H9 (cell line): ENCODE measurements around the gene PDGFB. TPM values are rescaled to one million over a fixed set of nuclear protein-coding genes. Genes with fewer than 3 reads are reported as not detected.
A peak's percentile ranks its signal among the peaks of the same experiment; 100 is the strongest.

ENCODE experiments used
- DNase-seq: peaks from one replicate; pipeline ENCODE4 v3.0.0-alpha.2; 2017
- H2AFZ ChIP-seq: one replicate; pipeline ENCODE4 v1.6.1; 2013; ENCODE audit warnings: mild to moderate bottlenecking, low read length, control low read depth, moderate library complexity
- H2AK5ac ChIP-seq: 2 replicates; pipeline ENCODE4 v1.6.1; 2013; ENCODE audit warnings: low read length, control low read depth, mixed read lengths; ENCODE audit not compliant: insufficient read length
- H2BK120ac ChIP-seq: one replicate; pipeline ENCODE4 v1.6.1; 2013; ENCODE audit warnings: low read depth, mild to moderate bottlenecking, low read length, control low read depth, inconsistent platforms; ENCODE audit not compliant: poor library complexity, severe bottlenecking
- H2BK12ac ChIP-seq: 2 replicates; pipeline ENCODE4 v1.6.1; 2013; ENCODE audit warnings: low read length, control low read depth, mixed read lengths, low read depth; ENCODE audit not compliant: insufficient read length
- H2BK15ac ChIP-seq: 2 replicates; pipeline ENCODE4 v1.6.1; 2013; ENCODE audit warnings: low read depth, low read length, control low read depth
- H2BK20ac ChIP-seq: one replicate; pipeline ENCODE4 v1.6.1; 2013; ENCODE audit warnings: low read depth, mild to moderate bottlenecking, low read length, control low read depth, inconsistent platforms; ENCODE audit not compliant: poor library complexity, severe bottlenecking
- H2BK5ac ChIP-seq: 2 replicates; pipeline ENCODE4 v1.6.1; 2013; ENCODE audit warnings: low read length, control low read depth, mixed read lengths; ENCODE audit not compliant: insufficient read length
- H3K14ac ChIP-seq: 2 replicates; pipeline ENCODE4 v1.6.1; 2013; ENCODE audit warnings: low read length, control low read depth; ENCODE audit not compliant: insufficient read depth
- H3K18ac ChIP-seq: 2 replicates; pipeline ENCODE4 v1.6.1; 2013; ENCODE audit warnings: low read depth, mild to moderate bottlenecking, mixed read lengths, low read length, control low read depth; ENCODE audit not compliant: insufficient read length
- H3K23ac ChIP-seq: 2 replicates; pipeline ENCODE4 v1.6.1; 2013; ENCODE audit warnings: low read length, control low read depth, mixed read lengths, low read depth; ENCODE audit not compliant: insufficient read length
- H3K23me2 ChIP-seq: 2 replicates; pipeline ENCODE4 v1.6.1; 2013; ENCODE audit warnings: low read depth, mild to moderate bottlenecking, mixed read lengths, low read length, control low read depth; ENCODE audit not compliant: insufficient read length, poor library complexity, severe bottlenecking
- H3K27ac ChIP-seq: 2 replicates; pipeline ENCODE4 v1.5.1; 2013; ENCODE audit warnings: low read length, control low read depth, mixed read lengths, low read depth; ENCODE audit not compliant: insufficient read length
- H3K27me3 ChIP-seq: 2 replicates; pipeline ENCODE4 v1.6.1; 2013; ENCODE audit warnings: low read length, control low read depth, inconsistent platforms; ENCODE audit not compliant: insufficient read depth
- H3K4ac ChIP-seq: 2 replicates; pipeline ENCODE4 v1.6.1; 2013; ENCODE audit warnings: low read depth, mild to moderate bottlenecking, control low read depth, inconsistent platforms, low read length, moderate library complexity
- H3K4me1 ChIP-seq: 2 replicates; pipeline ENCODE4 v1.6.1; 2013; ENCODE audit warnings: low read length, control low read depth, inconsistent platforms; ENCODE audit not compliant: insufficient read depth
- H3K4me2 ChIP-seq: 2 replicates; pipeline ENCODE4 v1.6.1; 2013; ENCODE audit warnings: low read length, control low read depth, mixed read lengths; ENCODE audit not compliant: insufficient read length, insufficient read depth
- H3K56ac ChIP-seq: 2 replicates; pipeline ENCODE4 v1.6.1; 2013; ENCODE audit warnings: low read depth, mild to moderate bottlenecking, mixed read lengths, low read length, control low read depth; ENCODE audit not compliant: insufficient read length
- H3K79me1 ChIP-seq: 2 replicates; pipeline ENCODE4 v1.6.1; 2013; ENCODE audit warnings: low read depth, mild to moderate bottlenecking, moderate library complexity, low read length, control low read depth, inconsistent platforms; ENCODE audit not compliant: insufficient read depth, poor library complexity, severe bottlenecking
- H3K79me2 ChIP-seq: 2 replicates; pipeline ENCODE4 v1.6.1; 2013; ENCODE audit warnings: low read length, control low read depth, inconsistent platforms; ENCODE audit not compliant: insufficient read depth
- H3K9ac ChIP-seq: 2 replicates; pipeline ENCODE4 v1.6.1; 2013; ENCODE audit warnings: low read length, control low read depth, mixed read lengths; ENCODE audit not compliant: insufficient read length; ENCODE audit errors: extremely low read depth
- H3K9me3 ChIP-seq: one replicate; pipeline ENCODE4 v1.6.1; 2013; ENCODE audit warnings: low read depth, low read length, inconsistent platforms; ENCODE audit not compliant: control insufficient read depth
- H3T11ph ChIP-seq: one replicate; pipeline ENCODE4 v1.6.1; 2013; ENCODE audit warnings: mild to moderate bottlenecking, low read length, control low read depth, inconsistent platforms
- H4K20me1 ChIP-seq: one replicate; pipeline ENCODE4 v1.6.1; 2013; ENCODE audit not compliant: control insufficient read depth, insufficient read length, insufficient read depth
- H4K5ac ChIP-seq: 2 replicates; pipeline ENCODE4 v1.6.1; 2013; ENCODE audit warnings: low read depth, mild to moderate bottlenecking, mixed read lengths, low read length, control low read depth; ENCODE audit not compliant: insufficient read length
- H4K8ac ChIP-seq: replicated peaks from 2 replicates; pipeline ENCODE4 v1.6.1; 2013; ENCODE audit warnings: low read length, control low read depth, mixed read lengths, low read depth; ENCODE audit not compliant: insufficient read length
- H4K91ac ChIP-seq: 2 replicates; pipeline ENCODE4 v1.6.1; 2013; ENCODE audit warnings: low read depth, mild to moderate bottlenecking, moderate library complexity, mixed read lengths, low read length, control low read depth; ENCODE audit not compliant: insufficient read length
- H3K27ac Mint-ChIP-seq, 3 experiments: 2 replicates in 2 of 3; 3 replicates in 1 of 3; pipeline ENCODE4 v1.8.0; 2020 to 2021; ENCODE audit warnings: mixed read lengths in 3 of 3, mild to moderate bottlenecking in 1 of 3, moderate library complexity in 1 of 3
- H3K27me3 Mint-ChIP-seq: 2 replicates; pipeline ENCODE4 v1.8.0; 2021; ENCODE audit warnings: low read depth, mild to moderate bottlenecking, moderate library complexity, mixed read lengths
- H3K36me3 Mint-ChIP-seq, 3 experiments: 2 replicates in 2 of 3; 3 replicates in 1 of 3; pipeline ENCODE4 v1.8.0; 2020 to 2021; ENCODE audit warnings: low read depth in 3 of 3, mixed read lengths in 3 of 3; ENCODE audit not compliant: insufficient read depth in 1 of 3
- H3K4me1 Mint-ChIP-seq, 2 experiments: 2 replicates each; pipeline ENCODE4 v1.8.0; 2020; ENCODE audit warnings: mixed read lengths in 2 of 2
- H3K4me3 Mint-ChIP-seq, 2 experiments: 2 replicates in 1 of 2; 3 replicates in 1 of 2; pipeline ENCODE4 v1.8.0; 2020 to 2021; ENCODE audit warnings: mild to moderate bottlenecking in 2 of 2, mixed read lengths in 2 of 2, moderate library complexity in 1 of 2
- H3K9me3 Mint-ChIP-seq, 2 experiments: 2 replicates in 1 of 2; 3 replicates in 1 of 2; pipeline ENCODE4 v1.8.0; 2020; ENCODE audit warnings: mild to moderate bottlenecking in 2 of 2, mixed read lengths in 2 of 2, moderate library complexity in 1 of 2
- WGBS: extraction: QIAGEN DNeasy Blood & Tissue Kit; methylation state at CpG from one replicate; pipeline ENCODE4 v1.1.7; 2013; ENCODE audit warnings: missing lambda C conversion rate, low lambda C conversion rate, mixed read lengths; ENCODE audit not compliant: insufficient read length; ENCODE audit errors: extremely low coverage; 5-methylcytosine and 5-hydroxymethylcytosine counted together
- total RNA-seq: library from RNA; stranded (reverse); gene quantifications from 2 replicates; pipeline ENCODE4 v1.2.1, GENCODE V29; 2021
- TF ChIP-seq, protein P1 (sequence below): fragments of 200-600 bp; sonication (generic); conservative IDR thresholded peaks from 3 replicates; pipeline ENCODE4 v1.8.0; 2021; ENCODE audit warnings: antibody characterized with exemption, mild to moderate bottlenecking

The PDGFB gene
- total RNA-seq, 1 experiment from 2014 or later, result 6.1 TPM

DNA sequence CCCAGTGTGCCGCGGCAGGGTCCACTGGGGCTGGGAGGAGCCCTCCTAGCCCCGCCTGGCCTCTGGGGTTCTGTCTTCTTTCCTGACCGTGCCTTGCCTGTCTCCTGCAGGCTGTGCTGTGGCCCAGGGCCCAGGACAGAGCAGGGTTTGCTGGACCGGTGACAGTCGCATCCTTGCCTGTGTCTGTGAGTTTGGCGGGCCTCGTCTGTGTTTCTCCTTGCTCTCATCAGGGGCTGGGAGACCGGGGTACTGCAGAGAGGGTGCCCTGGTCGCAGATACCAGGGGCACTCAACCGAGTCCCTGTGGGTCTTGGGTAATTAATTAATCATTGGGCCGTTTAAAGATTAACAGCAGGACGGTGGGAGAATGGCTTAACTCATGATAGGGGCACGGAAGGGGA lies 44.8 kb upstream of the PDGFB start:
- Histone ChIP-seq H3K79me1 (no peaks in the 10 kb centered on the region), H2AFZ (no peak overlapping the region), H3K14ac (no peak overlapping the region), H3K27me3 (no peaks in the 10 kb centered on the region), H3K27ac (no peak overlapping the region), H3K56ac (no peak overlapping the region), H3K9ac (no peak overlapping the region), H2AK5ac (no peak overlapping the region), H4K5ac (no peak overlapping the region), H4K8ac (no peak overlapping the region), H3K79me2 (no peaks in the 10 kb centered on the region), H3K4ac (no peak overlapping the region), H4K91ac (no peak overlapping the region), H3K18ac (no peak overlapping the region), H2BK5ac (no peak overlapping the region), H3K9me3 (no peaks in the 10 kb centered on the region), H4K20me1 (no peaks in the 10 kb centered on the region), H2BK12ac (no peak overlapping the region), H2BK15ac (no peak overlapping the region), H2BK20ac (no peak overlapping the region), H3T11ph (no peak overlapping the region), H3K23ac (no peak overlapping the region), H2BK120ac (no peak overlapping the region), H3K4me2 (no peak overlapping the region), H3K23me2 (no peaks in the 10 kb centered on the region), H3K4me1 (no peaks in the 10 kb centered on the region; the same call in 1 of the 2 replicates)
- H3K36me3 Mint-ChIP-seq, result no peaks in the 10 kb centered on the region
- TF ChIP-seq, protein P1, sequence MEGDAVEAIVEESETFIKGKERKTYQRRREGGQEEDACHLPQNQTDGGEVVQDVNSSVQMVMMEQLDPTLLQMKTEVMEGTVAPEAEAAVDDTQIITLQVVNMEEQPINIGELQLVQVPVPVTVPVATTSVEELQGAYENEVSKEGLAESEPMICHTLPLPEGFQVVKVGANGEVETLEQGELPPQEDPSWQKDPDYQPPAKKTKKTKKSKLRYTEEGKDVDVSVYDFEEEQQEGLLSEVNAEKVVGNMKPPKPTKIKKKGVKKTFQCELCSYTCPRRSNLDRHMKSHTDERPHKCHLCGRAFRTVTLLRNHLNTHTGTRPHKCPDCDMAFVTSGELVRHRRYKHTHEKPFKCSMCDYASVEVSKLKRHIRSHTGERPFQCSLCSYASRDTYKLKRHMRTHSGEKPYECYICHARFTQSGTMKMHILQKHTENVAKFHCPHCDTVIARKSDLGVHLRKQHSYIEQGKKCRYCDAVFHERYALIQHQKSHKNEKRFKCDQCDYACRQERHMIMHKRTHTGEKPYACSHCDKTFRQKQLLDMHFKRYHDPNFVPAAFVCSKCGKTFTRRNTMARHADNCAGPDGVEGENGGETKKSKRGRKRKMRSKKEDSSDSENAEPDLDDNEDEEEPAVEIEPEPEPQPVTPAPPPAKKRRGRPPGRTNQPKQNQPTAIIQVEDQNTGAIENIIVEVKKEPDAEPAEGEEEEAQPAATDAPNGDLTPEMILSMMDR, result no peak
- no peak overlapping the region for H3K27ac Mint-ChIP-seq
- H3K9me3 Mint-ChIP-seq, result peaks cover 0 to 4% of the 10 kb centered on the region in 2 experiments; a peak in 1 of 5 replicates
- H3K4me1 Mint-ChIP-seq, result peaks cover 12 to 24% of the 10 kb centered on the region in 2 experiments
- H3K27me3 Mint-ChIP-seq, result peaks cover 7% of the 10 kb centered on the region
- H3K4me3 Mint-ChIP-seq, result no peak overlapping the region
- peak; percentile 32 for DNase-seq
- no CpG with 5 or more reads among the region's 14 CpGs for WGBS
